RWPE1 (cell line): Measurements from ENCODE around the gene NAA20.

ENCODE experiments used
- CTCF ChIA-PET: fragments of 350-600 bp; sonication (Branson Sonifier 250); formaldehyde crosslinking; extraction: SDS; loops from one replicate; lab custom pipeline; 2021; lab: Yijun Ruan, JAX
- POLR2A ChIA-PET: fragments of 400-600 bp; formaldehyde crosslinking; extraction: SDS; loops from one replicate; lab custom pipeline; 2020; ENCODE audit warnings: antibody characterized with exemption; ENCODE audit not compliant: low non-redundant PET; lab: Yijun Ruan, JAX
- DNase-seq: peaks from one replicate; pipeline ENCODE4 v3.0.0; 2012; ENCODE audit warnings: low spot score
- H3K27ac ChIP-seq: fragments of 450-650 bp; 2 replicates; pipeline ENCODE4 v1.5.1; 2017
- TF ChIP-seq, protein P1 (sequence below): fragments of 450-650 bp; conservative IDR thresholded peaks from 2 replicates; pipeline ENCODE4 v1.5.1; 2017; ENCODE audit warnings: low read depth, mild to moderate bottlenecking

NAA20 gene

DNA sequence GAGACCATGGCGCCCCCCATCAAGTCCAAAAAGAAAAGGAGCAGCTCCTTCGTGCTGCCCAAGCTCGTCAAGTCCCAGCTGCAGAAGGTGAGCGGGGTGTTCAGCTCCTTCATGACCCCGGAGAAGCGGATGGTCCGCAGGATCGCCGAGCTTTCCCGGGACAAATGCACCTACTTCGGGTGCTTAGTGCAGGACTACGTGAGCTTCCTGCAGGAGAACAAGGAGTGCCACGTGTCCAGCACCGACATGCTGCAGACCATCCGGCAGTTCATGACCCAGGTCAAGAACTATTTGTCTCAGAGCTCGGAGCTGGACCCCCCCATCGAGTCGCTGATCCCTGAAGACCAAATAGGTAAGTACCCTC is 41.7 kb upstream of the NAA20 start:
- H3K27ac ChIP-seq = peak overlapping the region; percentile 100

DNA sequence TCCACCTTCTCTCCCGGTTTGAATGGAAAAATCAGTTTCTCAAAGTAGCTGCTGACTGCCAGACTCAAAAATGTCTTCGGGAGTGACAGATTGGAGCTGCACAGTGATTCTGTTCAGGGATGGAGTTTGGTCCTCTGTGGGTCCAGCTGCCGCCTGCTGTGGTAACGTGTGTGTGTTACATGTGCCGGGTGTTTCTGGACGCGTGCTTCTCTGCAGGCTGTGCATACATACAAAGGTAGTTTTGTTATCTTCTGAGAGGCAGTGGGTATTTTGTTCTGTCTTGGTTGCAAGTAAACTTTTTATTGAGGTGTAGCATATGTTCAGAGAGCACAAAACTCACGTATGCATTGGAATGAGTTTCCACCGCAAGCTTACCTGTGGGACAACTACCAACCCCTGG is 41.3 kb upstream of the NAA20 start:
- peak; percentile 48 for DNase-seq
- ChIA-PET CTCF (interaction anchor here (0.7 to 0.9 kb wide), 3 partner anchors 19 to 283 kb away, joined by 3 to 4 read pairs (median 3); no protein-coding TSS in a partner anchor), POLR2A (interaction anchor here (0.5 to 4.2 kb wide), 5 partner anchors 18 to 90 kb away, joined by 6 to 28 read pairs (median 11); no protein-coding TSS in a partner anchor)
- TF ChIP-seq, protein P1, sequence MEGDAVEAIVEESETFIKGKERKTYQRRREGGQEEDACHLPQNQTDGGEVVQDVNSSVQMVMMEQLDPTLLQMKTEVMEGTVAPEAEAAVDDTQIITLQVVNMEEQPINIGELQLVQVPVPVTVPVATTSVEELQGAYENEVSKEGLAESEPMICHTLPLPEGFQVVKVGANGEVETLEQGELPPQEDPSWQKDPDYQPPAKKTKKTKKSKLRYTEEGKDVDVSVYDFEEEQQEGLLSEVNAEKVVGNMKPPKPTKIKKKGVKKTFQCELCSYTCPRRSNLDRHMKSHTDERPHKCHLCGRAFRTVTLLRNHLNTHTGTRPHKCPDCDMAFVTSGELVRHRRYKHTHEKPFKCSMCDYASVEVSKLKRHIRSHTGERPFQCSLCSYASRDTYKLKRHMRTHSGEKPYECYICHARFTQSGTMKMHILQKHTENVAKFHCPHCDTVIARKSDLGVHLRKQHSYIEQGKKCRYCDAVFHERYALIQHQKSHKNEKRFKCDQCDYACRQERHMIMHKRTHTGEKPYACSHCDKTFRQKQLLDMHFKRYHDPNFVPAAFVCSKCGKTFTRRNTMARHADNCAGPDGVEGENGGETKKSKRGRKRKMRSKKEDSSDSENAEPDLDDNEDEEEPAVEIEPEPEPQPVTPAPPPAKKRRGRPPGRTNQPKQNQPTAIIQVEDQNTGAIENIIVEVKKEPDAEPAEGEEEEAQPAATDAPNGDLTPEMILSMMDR = no peak
- H3K27ac ChIP-seq = peak overlapping the region; percentile 100

More for the DNA sequence above, 41.7 kb upstream of the NAA20 start:
- TF ChIP-seq, protein P1 = no peak
- CTCF ChIA-PET = interaction anchor here (0.7 to 1.2 kb wide), 5 partner anchors 19 to 216 kb away, joined by 3 to 4 read pairs (median 4); no protein-coding TSS in a partner anchor
- peak; percentile 51 for DNase-seq
- POLR2A ChIA-PET = interaction anchor here (0.5 to 4.2 kb wide), 6 partner anchors 17 to 89 kb away, joined by 6 to 28 read pairs (median 10); no protein-coding TSS in a partner anchor

DNA sequence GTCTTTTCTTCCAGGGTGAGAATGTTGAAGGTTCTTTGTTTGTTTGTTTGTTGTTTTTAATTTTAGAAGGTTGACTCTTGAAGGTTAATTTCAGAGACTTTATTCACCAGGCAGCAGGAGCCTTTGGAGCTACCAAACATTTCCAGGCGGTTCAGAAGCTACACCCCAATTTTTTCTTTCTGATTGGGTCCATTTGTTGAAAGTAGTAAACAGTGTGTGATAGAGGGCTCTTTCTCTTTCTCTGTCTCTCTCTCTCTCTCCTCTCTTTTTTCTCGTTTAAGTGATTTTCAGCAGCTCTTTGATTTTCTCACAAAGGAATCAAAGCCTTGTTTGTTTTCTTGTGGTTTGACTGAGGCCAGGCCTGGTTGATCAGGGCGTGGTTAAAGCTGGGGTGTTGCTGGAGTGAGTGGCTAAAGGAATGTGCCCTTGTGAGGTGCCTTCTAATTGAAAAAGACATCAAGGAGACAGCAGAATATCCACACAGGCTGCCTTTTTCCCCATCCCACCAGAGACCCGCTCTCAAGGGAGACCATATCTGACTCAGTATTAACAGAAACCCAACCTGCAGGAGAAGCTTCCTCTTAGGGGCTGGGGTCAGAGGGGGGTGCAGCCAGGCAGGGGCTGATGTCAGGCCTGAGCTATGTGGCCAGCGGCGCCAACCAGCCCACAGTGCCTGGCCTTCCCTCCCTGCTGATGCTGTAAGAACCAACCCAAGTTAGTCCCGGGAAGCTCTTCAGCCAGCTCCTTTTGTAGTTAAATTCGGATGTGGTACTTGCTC is 40.4 kb upstream of the NAA20 start:
- ChIA-PET POLR2A (interaction anchor here (2.3 to 4.2 kb wide), 2 partner anchors 17 to 48 kb away, joined by 13 to 28 read pairs; no protein-coding TSS in a partner anchor), CTCF (interaction anchor here (0.6 to 0.7 kb wide), 2 partner anchors 161 to 284 kb away, joined by 3 read pairs; no protein-coding TSS in a partner anchor)
- TF ChIP-seq, protein P1 = no peak
- peak overlapping the region; percentile 100 for H3K27ac ChIP-seq
- peak; percentile 83 for DNase-seq

DNA sequence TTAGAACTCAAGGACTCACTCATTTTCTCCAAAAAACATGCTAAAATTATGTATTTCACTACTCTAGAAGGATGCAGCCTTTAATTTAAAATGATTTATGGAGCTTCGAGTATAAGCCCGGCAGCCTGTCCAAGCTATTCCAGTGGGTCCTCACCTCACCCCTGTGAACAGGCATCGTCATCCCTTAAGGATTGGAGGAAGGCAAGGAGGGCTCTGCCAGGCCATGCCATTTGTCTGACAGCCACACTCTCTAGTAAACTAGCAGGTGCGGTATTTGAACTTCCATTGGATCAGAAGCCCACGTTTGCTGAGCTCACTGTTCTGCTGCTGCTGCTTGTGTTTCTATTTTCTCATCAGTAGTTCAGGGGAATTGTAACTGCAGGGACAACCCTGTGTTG is 39.8 kb upstream of the NAA20 start:
- H3K27ac ChIP-seq = peak overlapping the region; percentile 100
- ChIA-PET POLR2A (interaction anchor here (4.2 kb wide), 1 partner anchor 16 kb away, joined by 28 read pairs; no protein-coding TSS in a partner anchor), CTCF (interaction anchor here (0.6 kb wide), 1 partner anchor 162 kb away, joined by 3 read pairs; no protein-coding TSS in a partner anchor)
- DNase-seq = peak; percentile 34
- TF ChIP-seq, protein P1 = no peak

DNA sequence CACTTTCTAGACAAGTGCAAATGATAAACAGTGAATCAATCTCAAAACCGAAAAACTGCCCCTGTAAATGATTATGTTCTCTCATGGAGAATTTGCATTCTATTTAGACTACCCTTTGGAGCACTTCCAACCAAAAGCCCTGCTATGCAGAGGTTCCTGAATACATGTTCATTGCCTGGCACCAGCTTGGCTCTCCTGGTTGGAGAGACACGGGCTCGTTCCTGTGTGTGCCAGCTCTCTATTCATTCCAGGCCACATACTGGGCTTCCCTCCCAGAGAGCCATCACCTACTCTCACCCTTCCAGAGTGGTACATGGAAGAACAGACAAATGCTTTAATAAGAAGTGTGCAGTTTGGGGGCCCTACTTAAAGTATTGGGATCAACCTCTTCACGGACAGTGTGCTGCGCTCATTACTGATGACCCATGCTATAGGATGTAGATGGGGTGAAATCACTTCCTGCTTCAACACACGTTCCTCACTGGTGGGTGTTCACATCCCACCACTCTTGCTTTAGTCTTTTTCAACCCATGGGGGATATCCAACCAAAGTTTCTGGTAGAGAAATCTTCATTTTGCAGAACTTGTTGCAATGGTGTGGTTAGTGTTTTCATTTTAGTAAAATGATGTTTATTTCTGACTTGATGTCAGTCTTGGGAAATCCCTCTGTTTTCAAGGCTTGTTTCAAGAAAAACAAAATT is 38.5 kb upstream of the NAA20 start:
- TF ChIP-seq, protein P1 = no peak
- POLR2A ChIA-PET = no interaction called here
- DNase-seq = no peak
- H3K27ac ChIP-seq = peak overlapping the region; percentile 64
- CTCF ChIA-PET = interaction anchor here (0.5 kb wide), 1 partner anchor 11 kb away, joined by 4 read pairs; no protein-coding TSS in a partner anchor

DNA sequence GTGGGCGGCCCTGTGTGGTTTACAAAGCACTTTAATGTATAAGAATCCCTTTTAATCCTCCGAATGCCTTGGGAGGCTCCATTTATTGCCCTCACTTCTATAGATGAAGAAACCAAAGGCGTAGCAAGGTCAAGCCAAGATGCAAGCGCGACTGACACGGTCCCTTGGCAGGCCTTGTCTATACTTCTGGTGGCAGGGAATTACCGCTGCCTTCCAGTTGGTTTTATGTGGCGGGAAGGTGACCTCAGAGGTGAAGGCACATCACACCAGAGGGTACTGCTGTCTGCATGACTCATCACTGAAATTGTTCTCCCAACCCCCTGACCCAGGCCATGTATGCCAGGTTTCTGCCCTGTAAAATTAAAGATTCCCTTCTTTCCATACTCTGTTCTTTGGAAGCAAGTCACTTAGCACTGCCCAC is 36.1 kb upstream of the NAA20 start:
- CTCF ChIA-PET = no interaction called here
- H3K27ac ChIP-seq = peak overlapping the region; percentile 78
- TF ChIP-seq, protein P1 = no peak
- no peak for DNase-seq
- POLR2A ChIA-PET = no interaction called here
